ENCODE measurements around the gene PAQR4.

The PAQR4 gene

DNA sequence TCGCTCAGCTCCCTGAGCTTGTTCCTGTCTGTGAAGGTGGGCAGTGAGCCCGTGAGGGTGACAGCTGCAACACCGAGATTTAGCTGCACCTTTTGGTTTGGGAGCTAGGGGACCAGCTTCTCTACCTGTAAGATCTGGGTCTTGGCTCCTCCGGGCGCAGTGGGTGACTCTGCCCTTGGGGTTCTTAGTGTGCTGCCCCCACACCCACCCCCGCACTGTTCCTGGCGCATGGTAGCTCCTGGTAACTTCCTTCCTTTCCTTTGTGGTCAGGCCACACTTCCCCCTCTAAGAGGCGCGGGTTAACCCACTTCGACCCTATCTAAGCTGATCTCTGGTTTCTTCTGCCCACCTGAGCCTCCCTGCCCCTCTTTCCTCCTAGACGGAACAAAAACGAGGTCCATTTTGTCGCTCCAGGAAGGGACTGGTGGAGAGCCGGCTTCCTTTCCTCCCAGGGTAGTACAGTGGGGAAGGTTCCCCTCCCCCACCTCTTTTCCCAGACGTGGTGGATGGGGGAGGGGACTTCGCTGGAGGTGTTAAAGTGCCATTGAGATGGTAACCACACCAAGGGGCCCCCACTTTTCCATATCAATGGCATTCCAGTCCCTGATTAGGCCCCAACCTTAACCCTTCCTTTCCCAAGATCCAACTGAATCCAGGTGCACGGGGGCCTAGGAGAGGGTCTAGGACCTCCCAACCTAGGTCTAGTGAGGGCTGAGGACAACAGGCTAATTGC lies 39.0 kb downstream of the PAQR4 start:
- Histone ChIP-seq H2AFZ (ENCODE audit: low read depth, low read length) (no peak overlapping the region), H4K20me1 (ENCODE audit: insufficient read depth, low read length) (no peaks in the 10 kb centered on the region), H3K79me2 (ENCODE audit: low read length) (no peaks in the 10 kb centered on the region), H3K9me3 (ENCODE audit: insufficient read depth, low read length) (no peaks in the 10 kb centered on the region), H3K9ac (ENCODE audit: low read length) (no peak overlapping the region), H3K36me3 (replicated peaks; ENCODE audit: low read depth, low read length) (no peaks in the 10 kb centered on the region), H3K4me1 (ENCODE audit: low read length) (0 out of 2 replicates have a peak, but pooled peaks cover 3% of the 10 kb centered on the region), H3K27me3 (ENCODE audit: low read depth, low read length) (peaks cover 39% of the 10 kb centered on the region), H3K4me3 (ENCODE audit: low read length) (no peak overlapping the region), H3K27ac (ENCODE audit: low read length) (no peak overlapping the region), H3K4me2 (ENCODE audit: low read length) (no peak overlapping the region)
- TF ChIP-seq EZH2phosphoT487 (IDR thresholded peaks at IDR 0.05; ENCODE audit: low read depth) (no peak), CTCF (IDR thresholded peaks at IDR 0.05; ENCODE audit: low read depth, low read length) (no peak)

DNA sequence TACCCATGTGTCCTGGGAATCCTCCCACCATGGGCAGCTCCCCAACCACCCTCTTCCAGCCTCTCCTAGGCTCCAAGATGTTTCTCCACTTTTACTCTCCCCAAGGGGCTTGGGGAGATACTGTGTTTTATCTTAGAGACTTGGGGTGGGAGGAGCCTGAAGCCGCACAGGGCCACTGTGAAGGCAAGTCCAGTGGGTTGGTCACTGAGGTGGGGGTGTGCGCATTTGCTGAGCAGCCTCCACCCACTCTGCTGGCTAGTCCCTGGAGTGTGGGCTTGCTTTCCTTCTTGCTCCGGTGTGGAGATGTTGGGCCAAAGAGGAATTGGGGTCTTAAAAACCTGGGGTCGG lies 39.5 kb downstream of the PAQR4 start:
- peaks cover 39% of the 10 kb centered on the region for H3K27me3 ChIP-seq (ENCODE audit: low read depth, low read length)

DNA sequence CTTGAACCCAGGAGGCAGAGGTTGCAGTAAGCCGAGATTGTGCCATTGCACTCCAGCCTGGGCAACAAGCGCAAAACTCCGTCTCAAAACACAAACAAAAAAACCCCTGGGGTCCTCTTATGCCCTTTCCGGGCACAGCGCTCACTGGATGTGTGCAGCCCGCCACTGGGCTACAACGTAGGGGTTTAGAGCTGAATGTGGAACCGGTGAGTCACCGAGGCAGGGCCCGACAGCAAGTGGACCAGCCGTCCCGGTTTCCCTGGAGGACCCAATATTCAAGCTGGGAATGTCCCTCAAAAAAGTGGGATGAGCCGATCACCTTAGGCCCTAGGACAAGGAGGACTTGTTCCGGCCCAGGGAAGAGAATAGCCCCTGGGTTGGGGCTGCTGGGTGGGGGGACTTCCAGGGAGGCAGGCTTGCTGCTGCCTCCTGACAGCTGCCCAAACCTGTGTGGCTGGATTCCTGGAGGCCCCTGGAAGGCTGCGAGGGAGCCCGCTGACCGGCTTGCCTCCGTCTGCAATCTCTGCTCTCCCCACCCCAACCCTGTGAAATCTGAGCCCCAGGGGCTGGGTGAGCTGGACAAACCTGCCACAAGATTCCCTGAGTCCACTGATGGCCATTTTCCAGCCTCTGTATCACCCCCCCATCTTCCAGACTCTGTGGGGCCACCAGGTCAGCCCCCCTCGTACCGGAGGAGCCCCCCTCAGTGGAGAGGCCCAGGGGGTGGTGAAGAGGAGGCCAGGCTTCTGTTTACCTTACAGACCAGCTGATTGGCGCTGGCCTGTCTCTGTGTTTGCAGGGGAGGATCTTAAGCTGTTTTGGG lies 40.6 kb downstream of the PAQR4 start:
- Histone ChIP-seq H2AFZ (ENCODE audit: low read depth, low read length) (no peak overlapping the region), H3K4me2 (ENCODE audit: low read length) (no peak overlapping the region), H3K36me3 (replicated peaks; ENCODE audit: low read depth, low read length) (no peaks in the 10 kb centered on the region), H3K79me2 (ENCODE audit: low read length) (no peaks in the 10 kb centered on the region), H3K4me1 (ENCODE audit: low read length) (0 out of 2 replicates have a peak, but pooled peaks cover 3% of the 10 kb centered on the region), H4K20me1 (ENCODE audit: insufficient read depth, low read length) (no peaks in the 10 kb centered on the region), H3K4me3 (ENCODE audit: low read length) (no peak overlapping the region), H3K9ac (ENCODE audit: low read length) (no peak overlapping the region), H3K27ac (ENCODE audit: low read length) (no peak overlapping the region), H3K9me3 (ENCODE audit: insufficient read depth, low read length) (no peaks in the 10 kb centered on the region), H3K27me3 (ENCODE audit: low read depth, low read length) (peaks cover 39% of the 10 kb centered on the region)
- TF ChIP-seq EZH2phosphoT487 (IDR thresholded peaks at IDR 0.05; ENCODE audit: low read depth) (no peak), CTCF (IDR thresholded peaks at IDR 0.05; ENCODE audit: low read depth, low read length) (no peak)

More for the DNA sequence above, 39.5 kb downstream of the PAQR4 start:
- no peaks in the 10 kb centered on the region for H3K79me2 ChIP-seq (ENCODE audit: low read length)
- H3K4me1 ChIP-seq (ENCODE audit: low read length) = 0 out of 2 replicates have a peak, but pooled peaks cover 3% of the 10 kb centered on the region
- H3K9ac ChIP-seq (ENCODE audit: low read length) = no peak overlapping the region
- H3K27ac ChIP-seq (ENCODE audit: low read length) = no peak overlapping the region
- H3K36me3 ChIP-seq (replicated peaks; ENCODE audit: low read depth, low read length) = no peaks in the 10 kb centered on the region
- TF ChIP-seq CTCF (IDR thresholded peaks at IDR 0.05; ENCODE audit: low read depth, low read length) (no peak), EZH2phosphoT487 (IDR thresholded peaks at IDR 0.05; ENCODE audit: low read depth) (no peak)
- H2AFZ ChIP-seq (ENCODE audit: low read depth, low read length) = no peak overlapping the region
- H3K4me3 ChIP-seq (ENCODE audit: low read length) = no peak overlapping the region
- H4K20me1 ChIP-seq (ENCODE audit: insufficient read depth, low read length) = no peaks in the 10 kb centered on the region
- H3K9me3 ChIP-seq (ENCODE audit: insufficient read depth, low read length) = no peaks in the 10 kb centered on the region
- no peak overlapping the region for H3K4me2 ChIP-seq (ENCODE audit: low read length)

- Histone ChIP-seq H3K4me1 (ENCODE audit: low read length) (no peaks in the 10 kb centered on the region), H3K9ac (ENCODE audit: low read length) (no peak overlapping the region), H3K36me3 (replicated peaks; ENCODE audit: low read depth, low read length) (no peaks in the 10 kb centered on the region), H2AFZ (ENCODE audit: low read depth, low read length) (no peak overlapping the region), H3K27me3 (ENCODE audit: low read depth, low read length) (peaks cover 36% of the 10 kb centered on the region), H3K4me3 (ENCODE audit: low read length) (no peak overlapping the region), H3K79me2 (ENCODE audit: low read length) (no peaks in the 10 kb centered on the region), H3K27ac (ENCODE audit: low read length) (no peak overlapping the region), H3K4me2 (ENCODE audit: low read length) (no peak overlapping the region), H3K9me3 (ENCODE audit: insufficient read depth, low read length) (no peaks in the 10 kb centered on the region), H4K20me1 (ENCODE audit: insufficient read depth, low read length) (no peaks in the 10 kb centered on the region)
- TF ChIP-seq CTCF (IDR thresholded peaks at IDR 0.05; ENCODE audit: low read depth, low read length) = no peak
- no peak for TF ChIP-seq EZH2phosphoT487 (IDR thresholded peaks at IDR 0.05; ENCODE audit: low read depth)
These were observed 41.4 kb downstream of the PAQR4 start for GRCh38 chr16:3010510-3010909.

All from OCI-LY3 (cell line).